ENCODE results near the gene INHBC.

GRCh38 chr12:57458665-57459054, 24.1 kb downstream of the INHBC start:
- TF ChIP-seq CTCF (IDR thresholded peaks at IDR 0.05) (no peak), POLR2A (IDR thresholded peaks at IDR 0.05) (no peak)

All from testis (tissue), 2 donors.